Vagina (tissue), 2 donors: ENCODE data around the gene SLC25A47.

Experiments used
- CTCF ChIP-seq, 3 experiments: fragments of 450-650 bp in 2 of 3; fragments of 200-600 bp in 1 of 3; sonication (generic) in 1 of 3; IDR thresholded peaks; one replicate each; pipeline ENCODE4 v1.5.1; 2017 to 2019; ENCODE audit warnings: antibody characterized with exemption in 3 of 3, mild to moderate bottlenecking in 2 of 3, moderate library complexity in 2 of 3
- POLR2A ChIP-seq, 2 donors: fragments of 450-650 bp; IDR thresholded peaks; one replicate each; pipeline ENCODE4 v1.6.1; 2017; ENCODE audit warnings: antibody characterized with exemption in 2 of 2, mild to moderate bottlenecking in 2 of 2, moderate library complexity in 2 of 2

- no peak for TF ChIP-seq POLR2A (IDR thresholded peaks at IDR 0.05)
- no peak for TF ChIP-seq CTCF (IDR thresholded peaks at IDR 0.05)
These were observed 51.7 kb downstream of the SLC25A47 start for GRCh38 chr14:100374876-100375265.
